OCI-LY7 (cell line): ENCODE results near the gene ELN.
"Not testable (repeated sequence)": the region's sequence is repeated elsewhere in the genome, so short reads cannot be mapped to it uniquely, and the experiment has no call there.

Experiments used
- CTCF ChIP-seq: fragments of 200-600 bp; sonication (generic); conservative IDR thresholded peaks from 2 replicates; pipeline ENCODE4 v1.5.1; 2014; ENCODE audit warnings: mild to moderate bottlenecking, antibody characterized with exemption, low read length, moderate library complexity, mixed read lengths
- EZH2phosphoT487 ChIP-seq: fragments of 200-600 bp; sonication (generic); IDR thresholded peaks from 2 replicates; pipeline ENCODE4 v1.6.1; 2018; ENCODE audit warnings: low read depth, borderline replicate concordance, mild to moderate bottlenecking, mixed run types, antibody characterized with exemption, low read length, moderate library complexity, mixed read lengths

GRCh38 chr7:73979656-73980055 lies 48.3 kb upstream of the ELN start:
- TF ChIP-seq CTCF, EZH2phosphoT487: not testable (repeated sequence)
